ENCODE data around the gene DNAH7. TPM values are rescaled to one million over a fixed set of nuclear protein-coding genes. Genes with fewer than 3 reads are reported as not detected.

The DNAH7 gene
- total and polyA plus RNA-seq, 2 of the 13 experiments (the other 11 are each of a cell fraction or from before 2014, with no cell fraction given), result 0.09 TPM; not detected in 1

- TF ChIP-seq BCLAF1 (IDR thresholded peaks at IDR 0.05), result no peak
- TF ChIP-seq TGIF2 (CRISPR knock-in tag; IDR thresholded peaks at IDR 0.05), result peak; percentile 53; the same call in 1 of the 2 replicates
- no peak for TF ChIP-seq ZNF576 (CRISPR knock-in tag; IDR thresholded peaks at IDR 0.05)
- TF ChIP-seq SUZ12 (IDR thresholded peaks at IDR 0.05; ENCODE audit: low read depth, low read length), result no peak
- peak; percentile 55; the same call in 1 of the 2 replicates for TF ChIP-seq HIVEP1 (CRISPR knock-in tag; IDR thresholded peaks at IDR 0.05)
- 0 out of 2 replicates have a peak, but pooled peaks have one; percentile 40 for TF ChIP-seq ZSCAN9 (CRISPR knock-in tag; IDR thresholded peaks at IDR 0.05; ENCODE audit: borderline replicate concordance)
- TF ChIP-seq XRCC5 (optimal IDR thresholded peaks at IDR 0.05; ENCODE audit: low read length), result peak; percentile 98
- TF ChIP-seq ZNF33B (CRISPR knock-in tag; IDR thresholded peaks at IDR 0.05), result no peak; the same call in 1 of the 2 replicates
- peak; percentile 53 for TF ChIP-seq POGK (CRISPR knock-in tag; conservative IDR thresholded peaks at IDR 0.05)
- TF ChIP-seq ZNF580 (CRISPR knock-in tag; IDR thresholded peaks at IDR 0.05; ENCODE audit: borderline replicate concordance, low read depth), result peak; percentile 71; the same call in 1 of the 2 replicates
- TF ChIP-seq ZNF510 (CRISPR knock-in tag; IDR thresholded peaks at IDR 0.05; ENCODE audit: low read depth), result no peak
- no peak; the same call in 1 of the 2 replicates for TF ChIP-seq ZNF430 (CRISPR knock-in tag; IDR thresholded peaks at IDR 0.05)
- TF ChIP-seq ZNF746 (CRISPR knock-in tag; IDR thresholded peaks at IDR 0.05), result no peak
- peak; percentile 92 for TF ChIP-seq YY1 (IDR thresholded peaks at IDR 0.05; ENCODE audit: insufficient read depth, insufficient replicate concordance, low read depth, low read length)
- 0 out of 2 replicates have a peak, but pooled peaks have one; percentile 12 for TF ChIP-seq ZNF232 (CRISPR knock-in tag; IDR thresholded peaks at IDR 0.05; ENCODE audit: borderline replicate concordance)
- no peak for TF ChIP-seq NFAT5 (CRISPR knock-in tag; IDR thresholded peaks at IDR 0.05)
- TF ChIP-seq ARID2 (CRISPR knock-in tag; IDR thresholded peaks at IDR 0.05; ENCODE audit: borderline replicate concordance), result no peak
- TF ChIP-seq ARNT (IDR thresholded peaks at IDR 0.05), result no peak
Measured at GRCh38 chr2:196068271-196069209, at the start of gene DNAH7 (continued).

Data from HepG2 (cell line).